OCI-LY1 (cell line): ENCODE results near the gene NELL1.

ENCODE experiments used
- H2AFZ ChIP-seq: fragments of 200-600 bp; sonication (generic), shearing (Covaris generic); 2 replicates; pipeline ENCODE4 v1.6.0; 2014; ENCODE audit warnings: antibody characterized with exemption, mild to moderate bottlenecking, low read length
- H3F3A ChIP-seq: fragments of 200-600 bp; sonication (generic), shearing (Covaris generic); 2 replicates; pipeline ENCODE4 v1.6.0; 2014; ENCODE audit warnings: mild to moderate bottlenecking, antibody characterized with exemption, low read length, moderate library complexity; ENCODE audit not compliant: insufficient read depth
- H3K27ac ChIP-seq: fragments of 200-600 bp; sonication (generic); 2 replicates; pipeline ENCODE4 v1.5.1; 2014; ENCODE audit warnings: low read length, mixed run types, mild to moderate bottlenecking, low read depth; ENCODE audit not compliant: poor library complexity, severe bottlenecking
- H3K27me3 ChIP-seq: fragments of 200-600 bp; sonication (generic); 2 replicates; pipeline ENCODE4 v1.6.0; 2014; ENCODE audit warnings: antibody characterized with exemption, mild to moderate bottlenecking, low read length, moderate library complexity; ENCODE audit not compliant: insufficient read depth
- H3K36me3 ChIP-seq: fragments of 200-600 bp; sonication (generic); 2 replicates; pipeline ENCODE4 v1.6.1; 2014; ENCODE audit warnings: mild to moderate bottlenecking, antibody characterized with exemption, low read length, moderate library complexity, mixed read lengths; ENCODE audit not compliant: insufficient read depth
- H3K4me1 ChIP-seq: fragments of 200-600 bp; sonication (generic); 2 replicates; pipeline ENCODE4 v1.5.1; 2014; ENCODE audit warnings: mild to moderate bottlenecking, low read length, moderate library complexity; ENCODE audit not compliant: insufficient read depth, severe bottlenecking
- H3K4me2 ChIP-seq: fragments of 200-600 bp; sonication (generic), shearing (Covaris generic); 2 replicates; pipeline ENCODE4 v1.6.1; 2014; ENCODE audit warnings: low read length
- H3K4me3 ChIP-seq: fragments of 200-600 bp; sonication (generic); 2 replicates; pipeline ENCODE4 v1.5.1; 2014; ENCODE audit warnings: low read length, low read depth, mild to moderate bottlenecking, mixed read lengths; ENCODE audit not compliant: poor library complexity, severe bottlenecking
- H3K79me2 ChIP-seq: fragments of 200-600 bp; shearing (Covaris generic); 2 replicates; pipeline ENCODE4 v1.6.1; 2016; ENCODE audit warnings: mixed run types, low read length, mixed read lengths; ENCODE audit not compliant: insufficient read depth
- H3K9ac ChIP-seq: fragments of 200-600 bp; sonication (generic), shearing (Covaris generic); 2 replicates; pipeline ENCODE4 v1.6.1; 2014; ENCODE audit warnings: mild to moderate bottlenecking, low read length, mixed read lengths
- H3K9me2 ChIP-seq: fragments of 200-600 bp; sonication (generic), shearing (Covaris generic); 2 replicates; pipeline ENCODE4 v1.6.1; 2014; ENCODE audit warnings: low read depth, mild to moderate bottlenecking, low read length, mixed read lengths
- H3K9me3 ChIP-seq: fragments of 200-600 bp; shearing (Covaris generic); 2 replicates; pipeline ENCODE4 v1.6.1; 2014; ENCODE audit warnings: low read length, mixed read lengths
- H4K20me1 ChIP-seq: fragments of 200-600 bp; sonication (generic), shearing (Covaris generic); 2 replicates; pipeline ENCODE4 v1.6.0; 2016; ENCODE audit warnings: mild to moderate bottlenecking, low read length; ENCODE audit not compliant: insufficient read depth
- EZH2 ChIP-seq: fragments of 200-600 bp; sonication (generic), shearing (Covaris generic); IDR thresholded peaks from 2 replicates; pipeline ENCODE4 v1.8.0; 2017; ENCODE audit warnings: borderline replicate concordance, mixed run types, mild to moderate bottlenecking, antibody characterized with exemption, low read length, moderate library complexity, mixed read lengths
- TF ChIP-seq, protein P1 (sequence below): fragments of 200-600 bp; sonication (generic), shearing (Covaris generic); IDR thresholded peaks from 2 replicates; pipeline ENCODE4 v1.5.1; 2017; ENCODE audit warnings: mild to moderate bottlenecking, antibody characterized with exemption, low read length, moderate library complexity, mixed read lengths

The NELL1 gene

GRCh38 chr11:21430537-21430936, 761.2 kb downstream of the NELL1 start:
- no peak overlapping the region for H3K4me3 ChIP-seq
- TF ChIP-seq, protein P1, sequence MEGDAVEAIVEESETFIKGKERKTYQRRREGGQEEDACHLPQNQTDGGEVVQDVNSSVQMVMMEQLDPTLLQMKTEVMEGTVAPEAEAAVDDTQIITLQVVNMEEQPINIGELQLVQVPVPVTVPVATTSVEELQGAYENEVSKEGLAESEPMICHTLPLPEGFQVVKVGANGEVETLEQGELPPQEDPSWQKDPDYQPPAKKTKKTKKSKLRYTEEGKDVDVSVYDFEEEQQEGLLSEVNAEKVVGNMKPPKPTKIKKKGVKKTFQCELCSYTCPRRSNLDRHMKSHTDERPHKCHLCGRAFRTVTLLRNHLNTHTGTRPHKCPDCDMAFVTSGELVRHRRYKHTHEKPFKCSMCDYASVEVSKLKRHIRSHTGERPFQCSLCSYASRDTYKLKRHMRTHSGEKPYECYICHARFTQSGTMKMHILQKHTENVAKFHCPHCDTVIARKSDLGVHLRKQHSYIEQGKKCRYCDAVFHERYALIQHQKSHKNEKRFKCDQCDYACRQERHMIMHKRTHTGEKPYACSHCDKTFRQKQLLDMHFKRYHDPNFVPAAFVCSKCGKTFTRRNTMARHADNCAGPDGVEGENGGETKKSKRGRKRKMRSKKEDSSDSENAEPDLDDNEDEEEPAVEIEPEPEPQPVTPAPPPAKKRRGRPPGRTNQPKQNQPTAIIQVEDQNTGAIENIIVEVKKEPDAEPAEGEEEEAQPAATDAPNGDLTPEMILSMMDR = no peak
- TF ChIP-seq EZH2 = no peak
- no peaks in the 10 kb centered on the region for H3F3A ChIP-seq
- H3K4me2 ChIP-seq = no peak overlapping the region
- H3K9me2 ChIP-seq = no peaks in the 10 kb centered on the region
- H3K27ac ChIP-seq = no peak overlapping the region
- H3K27me3 ChIP-seq = no peaks in the 10 kb centered on the region
- no peaks in the 10 kb centered on the region for H3K4me1 ChIP-seq
- H2AFZ ChIP-seq = no peak overlapping the region
- H3K9me3 ChIP-seq = no peaks in the 10 kb centered on the region
- no peaks in the 10 kb centered on the region for H3K36me3 ChIP-seq
- H3K9ac ChIP-seq = no peak overlapping the region
- no peaks in the 10 kb centered on the region for H4K20me1 ChIP-seq
- no peaks in the 10 kb centered on the region for H3K79me2 ChIP-seq

GRCh38 chr11:21446939-21447590, 777.7 kb downstream of the NELL1 start:
- Histone ChIP-seq H4K20me1 (no peaks in the 10 kb centered on the region), H3K36me3 (no peaks in the 10 kb centered on the region), H3K9ac (no peak overlapping the region), H3K4me1 (no peaks in the 10 kb centered on the region), H3K27ac (no peak overlapping the region), H3K9me2 (no peaks in the 10 kb centered on the region), H3K4me2 (no peak overlapping the region), H3K27me3 (no peaks in the 10 kb centered on the region), H3K4me3 (no peak overlapping the region), H3K79me2 (no peaks in the 10 kb centered on the region), H3K9me3 (no peaks in the 10 kb centered on the region), H3F3A (no peaks in the 10 kb centered on the region), H2AFZ (no peak overlapping the region)
- TF ChIP-seq, protein P1 = no peak
- no peak for TF ChIP-seq EZH2

GRCh38 chr11:21447871-21448270, 778.5 kb downstream of the NELL1 start:
- Histone ChIP-seq H3K9me3 (no peaks in the 10 kb centered on the region), H3K27me3 (no peaks in the 10 kb centered on the region), H3F3A (no peaks in the 10 kb centered on the region), H3K4me1 (no peaks in the 10 kb centered on the region), H2AFZ (no peak overlapping the region), H3K4me2 (no peak overlapping the region), H3K27ac (no peak overlapping the region), H3K9me2 (no peaks in the 10 kb centered on the region), H3K79me2 (no peaks in the 10 kb centered on the region), H3K36me3 (no peaks in the 10 kb centered on the region), H3K4me3 (no peak overlapping the region), H3K9ac (no peak overlapping the region), H4K20me1 (no peaks in the 10 kb centered on the region)
- TF ChIP-seq, protein P1 = no peak
- TF ChIP-seq EZH2 = no peak
